ENCODE data around the gene FHIT.

GRCh38 chr3:59978979-59979378 lies 1272.3 kb downstream of the FHIT start:
- TF ChIP-seq POLR2AphosphoS5 (IDR thresholded peaks at IDR 0.05) (no peak), CTCF (IDR thresholded peaks at IDR 0.05) (no peak), POLR2A (IDR thresholded peaks at IDR 0.05) (no peak)
